ENCODE measurements around the gene ZNF652.

DNA sequence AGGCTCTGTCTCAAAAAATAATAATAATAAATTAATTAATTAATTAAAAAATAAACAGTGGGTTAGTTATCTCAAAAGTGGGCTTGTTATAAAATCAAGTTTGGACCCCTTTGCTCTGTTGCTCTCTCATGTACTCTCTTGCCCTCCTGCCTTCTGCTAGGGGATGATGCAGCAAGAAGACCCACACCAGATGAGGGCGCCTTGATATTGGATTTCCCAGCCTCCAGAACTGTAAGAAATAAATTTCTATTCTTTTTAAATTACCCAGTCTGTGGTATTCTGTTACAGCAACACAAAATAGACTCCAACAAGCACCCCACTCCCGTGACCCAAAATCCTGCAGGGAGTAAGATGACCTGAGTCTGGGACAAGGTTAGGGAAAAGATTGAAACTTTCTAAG is 2.1 kb upstream of the ZNF652 start:
- TF ChIP-seq POLR2A (IDR thresholded peaks at IDR 0.05): no peak
- TF ChIP-seq, protein P1, sequence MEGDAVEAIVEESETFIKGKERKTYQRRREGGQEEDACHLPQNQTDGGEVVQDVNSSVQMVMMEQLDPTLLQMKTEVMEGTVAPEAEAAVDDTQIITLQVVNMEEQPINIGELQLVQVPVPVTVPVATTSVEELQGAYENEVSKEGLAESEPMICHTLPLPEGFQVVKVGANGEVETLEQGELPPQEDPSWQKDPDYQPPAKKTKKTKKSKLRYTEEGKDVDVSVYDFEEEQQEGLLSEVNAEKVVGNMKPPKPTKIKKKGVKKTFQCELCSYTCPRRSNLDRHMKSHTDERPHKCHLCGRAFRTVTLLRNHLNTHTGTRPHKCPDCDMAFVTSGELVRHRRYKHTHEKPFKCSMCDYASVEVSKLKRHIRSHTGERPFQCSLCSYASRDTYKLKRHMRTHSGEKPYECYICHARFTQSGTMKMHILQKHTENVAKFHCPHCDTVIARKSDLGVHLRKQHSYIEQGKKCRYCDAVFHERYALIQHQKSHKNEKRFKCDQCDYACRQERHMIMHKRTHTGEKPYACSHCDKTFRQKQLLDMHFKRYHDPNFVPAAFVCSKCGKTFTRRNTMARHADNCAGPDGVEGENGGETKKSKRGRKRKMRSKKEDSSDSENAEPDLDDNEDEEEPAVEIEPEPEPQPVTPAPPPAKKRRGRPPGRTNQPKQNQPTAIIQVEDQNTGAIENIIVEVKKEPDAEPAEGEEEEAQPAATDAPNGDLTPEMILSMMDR (IDR thresholded peaks at IDR 0.05): no peak
